Measurements from ENCODE around the gene DNAJC5G.

- TF ChIP-seq, protein P1, sequence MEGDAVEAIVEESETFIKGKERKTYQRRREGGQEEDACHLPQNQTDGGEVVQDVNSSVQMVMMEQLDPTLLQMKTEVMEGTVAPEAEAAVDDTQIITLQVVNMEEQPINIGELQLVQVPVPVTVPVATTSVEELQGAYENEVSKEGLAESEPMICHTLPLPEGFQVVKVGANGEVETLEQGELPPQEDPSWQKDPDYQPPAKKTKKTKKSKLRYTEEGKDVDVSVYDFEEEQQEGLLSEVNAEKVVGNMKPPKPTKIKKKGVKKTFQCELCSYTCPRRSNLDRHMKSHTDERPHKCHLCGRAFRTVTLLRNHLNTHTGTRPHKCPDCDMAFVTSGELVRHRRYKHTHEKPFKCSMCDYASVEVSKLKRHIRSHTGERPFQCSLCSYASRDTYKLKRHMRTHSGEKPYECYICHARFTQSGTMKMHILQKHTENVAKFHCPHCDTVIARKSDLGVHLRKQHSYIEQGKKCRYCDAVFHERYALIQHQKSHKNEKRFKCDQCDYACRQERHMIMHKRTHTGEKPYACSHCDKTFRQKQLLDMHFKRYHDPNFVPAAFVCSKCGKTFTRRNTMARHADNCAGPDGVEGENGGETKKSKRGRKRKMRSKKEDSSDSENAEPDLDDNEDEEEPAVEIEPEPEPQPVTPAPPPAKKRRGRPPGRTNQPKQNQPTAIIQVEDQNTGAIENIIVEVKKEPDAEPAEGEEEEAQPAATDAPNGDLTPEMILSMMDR (IDR thresholded peaks at IDR 0.05; ENCODE audit: low read depth, low read length) = no peak
- TF ChIP-seq EZH2phosphoT487 (IDR thresholded peaks at IDR 0.05; ENCODE audit: low read depth) = no peak
Measured at GRCh38 chr2:27264253-27264752, 10.9 kb upstream of the DNAJC5G start.
